Stomach (tissue), 4 donors: Measurements from ENCODE around the gene TLR9.

Experiments used
- CTCF ChIP-seq, 7 experiments: fragments of 450-650 bp in 4 of 7; fragments of 200-600 bp in 3 of 7; sonication (generic) in 3 of 7; IDR thresholded peaks; one replicate each; pipeline ENCODE4 v1.5.1; 2016 to 2019; ENCODE audit warnings: antibody characterized with exemption in 7 of 7, control low read depth in 2 of 7, mild to moderate bottlenecking in 1 of 7
- POLR2A ChIP-seq, 4 donors: fragments of 450-650 bp; IDR thresholded peaks; one replicate each; pipeline ENCODE4 v1.6.1; 2016; ENCODE audit warnings: antibody characterized with exemption in 4 of 4, control low read depth in 2 of 4, mild to moderate bottlenecking in 1 of 4, moderate library complexity in 1 of 4

- TF ChIP-seq POLR2A (IDR thresholded peaks at IDR 0.05) (no peak), CTCF (IDR thresholded peaks at IDR 0.05) (no peak)
Measured at GRCh38 chr3:52196977-52197376, 28.5 kb downstream of the TLR9 start.
